HCT116 (cell line): ENCODE measurements around the gene DUS3L. TPM values are rescaled to one million over a fixed set of nuclear protein-coding genes. Genes with fewer than 3 reads are reported as not detected.
"Not testable (repeated sequence)": the region's sequence is repeated elsewhere in the genome, so short reads cannot be mapped to it uniquely, and the experiment has no call there.

ENCODE experiments used
- ATAC-seq: fragments of 200-7000 bp; cut with Tn5 transposase; 2 replicates; pipeline ENCODE4 v1.9.1; 2020; ENCODE audit warnings: mild to moderate bottlenecking, moderate library complexity
- BruUV-seq: library from RNA; stranded (reverse); fragments of 400-500 nt; replicated peaks from 2 replicates; lab custom pipeline; 2021; lab: Mats Ljungman, UMichigan
- CTCF ChIA-PET: fragments of 300-600 bp; sonication (Branson Sonifier 250); formaldehyde crosslinking; loops from one replicate; lab custom pipeline; 2021; ENCODE audit warnings: antibody characterized with exemption; lab: Charles Lee
- POLR2A ChIA-PET: fragments of 300-600, 350-600 bp; sonication (Branson Sonifier 250); formaldehyde crosslinking; loops from one replicate; lab custom pipeline; 2021; ENCODE audit warnings: antibody characterized with exemption; lab: Charles Lee
- RAD21 ChIA-PET, 2 experiments: fragments of 300-600 bp; sonication (Branson Sonifier 250); formaldehyde crosslinking; loops; one replicate each; lab custom pipeline; 2023; ENCODE audit warnings: low total read pairs in 2 of 2; ENCODE audit not compliant: uncharacterized antibody in 2 of 2, unreplicated experiment in 2 of 2, low non-redundant PET in 1 of 2; lab: Charles Lee
- DNase-seq: peaks from one replicate; pipeline ENCODE4 v3.0.0-alpha.2; 2010; ENCODE audit warnings: low read depth, low spot score
- H2AFZ ChIP-seq: fragments of 200-600 bp; shearing (Covaris generic), sonication (generic); 2 replicates; pipeline ENCODE4 v1.6.1; 2017; ENCODE audit warnings: low read depth, mixed run types, mixed read lengths, antibody characterized with exemption, low read length; ENCODE audit not compliant: poor library complexity, severe bottlenecking
- H3K27ac ChIP-seq: 2 replicates; pipeline ENCODE4 v1.5.1; 2012; ENCODE audit warnings: low read depth, low read length
- H3K27me3 ChIP-seq: fragments of 200-600 bp; sonication (generic); 2 replicates; pipeline ENCODE4 v1.6.1; 2016; ENCODE audit warnings: mixed run types, low read length, mixed read lengths; ENCODE audit not compliant: insufficient read depth
- H3K36me3 ChIP-seq, 2 experiments: fragments of 200-500 bp in 1 of 2; fragments of 200-600 bp in 1 of 2; sonication (Bioruptor generic) in 1 of 2; sonication (generic) in 1 of 2; 2 replicates each; pipeline versions ENCODE4 v1.5.1 to v1.6.1; 2014 to 2016; ENCODE audit warnings: low read length in 2 of 2, inconsistent platforms in 1 of 2, mixed read lengths in 1 of 2, mixed run types in 1 of 2; ENCODE audit not compliant: insufficient read depth in 2 of 2, control insufficient read depth in 1 of 2
- H3K4me1 ChIP-seq, 2 experiments: fragments of 200-600 bp in 1 of 2; sonication (generic) in 1 of 2; 2 replicates each; pipeline versions ENCODE4 v1.5.1 to v1.6.1; 2012 to 2017; ENCODE audit warnings: low read length in 2 of 2, inconsistent platforms in 1 of 2, mild to moderate bottlenecking in 1 of 2, mixed read lengths in 1 of 2, mixed run types in 1 of 2, moderate library complexity in 1 of 2; ENCODE audit not compliant: insufficient read depth in 2 of 2, control insufficient read depth in 1 of 2
- H3K4me2 ChIP-seq: fragments of 200-600 bp; sonication (generic); 2 replicates; pipeline ENCODE4 v1.6.1; 2017; ENCODE audit warnings: mixed run types, low read length, mixed read lengths
- H3K4me3 ChIP-seq, 2 experiments: fragments of 200-600 bp in 1 of 2; sonication (generic) in 1 of 2; replicated peaks in 1 of 2; 2 replicates each; pipeline ENCODE4 v1.5.1; 2011 to 2016; ENCODE audit warnings: low read length in 2 of 2, control low read depth in 1 of 2, low read depth in 1 of 2, mild to moderate bottlenecking in 1 of 2, mixed read lengths in 1 of 2, mixed run types in 1 of 2
- H3K79me2 ChIP-seq: fragments of 200-600 bp; sonication (generic); 2 replicates; pipeline ENCODE4 v1.6.1; 2017; ENCODE audit warnings: mild to moderate bottlenecking, mixed run types, low read length, moderate library complexity, mixed read lengths; ENCODE audit not compliant: insufficient read depth
- H3K9ac ChIP-seq: fragments of 200-600 bp; sonication (generic); 2 replicates; pipeline ENCODE4 v1.6.1; 2016; ENCODE audit warnings: low read length, mixed read lengths
- H3K9me2 ChIP-seq: fragments of 200-600 bp; sonication (generic), shearing (Covaris generic); 2 replicates; pipeline ENCODE4 v1.6.1; 2017; ENCODE audit warnings: mixed run types, mild to moderate bottlenecking, moderate library complexity; ENCODE audit not compliant: insufficient read depth
- H3K9me3 ChIP-seq, 2 experiments: fragments of 200-500 bp in 1 of 2; fragments of 200-600 bp in 1 of 2; sonication (Bioruptor generic) in 1 of 2; sonication (generic) in 1 of 2; 2 replicates each; pipeline ENCODE4 v1.6.1; 2014 to 2017; ENCODE audit warnings: low read length in 2 of 2, mixed read lengths in 2 of 2, inconsistent platforms in 1 of 2, low read depth in 1 of 2, mild to moderate bottlenecking in 1 of 2, mixed run types in 1 of 2, moderate library complexity in 1 of 2; ENCODE audit not compliant: control insufficient read depth in 1 of 2, insufficient read depth in 1 of 2
- H4K20me1 ChIP-seq: fragments of 200-600 bp; sonication (generic), shearing (Covaris generic); 2 replicates; pipeline ENCODE4 v1.6.1; 2017; ENCODE audit warnings: mixed run types, mild to moderate bottlenecking, moderate library complexity; ENCODE audit not compliant: insufficient read depth
- EGR1 ChIP-seq: IDR thresholded peaks from 2 replicates; pipeline ENCODE4 v1.6.1; 2012; ENCODE audit warnings: low read depth
- EZH2 ChIP-seq: fragments of 200-600 bp; sonication (generic); IDR thresholded peaks from 2 replicates; pipeline ENCODE4 v1.6.1; 2017; ENCODE audit warnings: antibody characterized with exemption, mixed run types
- RAD21 ChIP-seq: IDR thresholded peaks from 2 replicates; pipeline ENCODE4 v1.6.1; 2012; ENCODE audit warnings: low read depth, mild to moderate bottlenecking
- SRF ChIP-seq: IDR thresholded peaks from 2 replicates; pipeline ENCODE4 v1.6.1; 2012; ENCODE audit warnings: low read depth
- ZBTB33 ChIP-seq: IDR thresholded peaks from 2 replicates; pipeline ENCODE4 v1.6.1; 2011; ENCODE audit warnings: mild to moderate bottlenecking, low read length, moderate library complexity; ENCODE audit not compliant: insufficient replicate concordance; ENCODE audit errors: extremely low read depth
- ZNF274 ChIP-seq: fragments of 200-500 bp; sonication (Bioruptor generic); IDR thresholded peaks from 2 replicates; pipeline ENCODE4 v1.6.1; 2014; ENCODE audit warnings: mild to moderate bottlenecking, low read depth, low read length, inconsistent platforms
- intact Hi-C: fragments of 100-400 bp; cut with micrococcal nuclease; formaldehyde crosslinking; loops from 2 replicates; pipeline ENCODE4 v1.10.0; 2022
- total RNA-seq: library from RNA; stranded (reverse); gene quantifications from one replicate; pipeline ENCODE4 v1.2.1, GENCODE V29; 2021; ENCODE audit not compliant: unreplicated experiment

DUS3L gene
- total RNA-seq, 1 experiment from 2014 or later: 78.1 TPM

GRCh38 chr19:5749505-5749904 is 41.5 kb downstream of the DUS3L start:
- ChIA-PET CTCF (no interaction called here), POLR2A (no interaction called here), RAD21 (no interaction called here)
- no peaks in the 10 kb centered on the region for H3K4me1 ChIP-seq
- no peaks in the 10 kb centered on the region for H4K20me1 ChIP-seq
- no peak for TF ChIP-seq ZBTB33
- TF ChIP-seq ZNF274: no peak
- no peak for TF ChIP-seq EGR1
- no peak for TF ChIP-seq EZH2
- TF ChIP-seq RAD21: no peak
- TF ChIP-seq SRF: no peak
- no peak overlapping the region for H2AFZ ChIP-seq
- H3K27ac ChIP-seq: no peak overlapping the region
- intact Hi-C loops: no loop called here
- no peak overlapping the region for H3K9ac ChIP-seq
- H3K4me3 ChIP-seq: no peak overlapping the region
- H3K4me2 ChIP-seq: no peak overlapping the region
- DNase-seq: no peak
- no TSS peak for BruUV-seq
- no peak for ATAC-seq
- no peaks in the 10 kb centered on the region for H3K36me3 ChIP-seq
- no peaks in the 10 kb centered on the region for H3K9me2 ChIP-seq
- no peaks in the 10 kb centered on the region for H3K27me3 ChIP-seq
- no peaks in the 10 kb centered on the region for H3K79me2 ChIP-seq
- H3K9me3 ChIP-seq: no peaks in the 10 kb centered on the region

GRCh38 chr19:5748920-5749319 is 42.0 kb downstream of the DUS3L start:
- H3K79me2 ChIP-seq, H2AFZ ChIP-seq, H3K4me2 ChIP-seq, H4K20me1 ChIP-seq, intact Hi-C loops, ATAC-seq, DNase-seq, H3K27ac ChIP-seq, H3K4me1 ChIP-seq, H3K27me3 ChIP-seq, POLR2A ChIA-PET, H3K9me3 ChIP-seq, H3K9me2 ChIP-seq, RAD21 ChIA-PET, H3K9ac ChIP-seq, BruUV-seq, H3K4me3 ChIP-seq, H3K36me3 ChIP-seq: not testable (repeated sequence)
- CTCF ChIA-PET: interaction anchor here (0.7 to 0.9 kb wide), 2 partner anchors 29 to 55 kb away, joined by 3 to 7 read pairs; partner anchors contain the start of genes CATSPERD and LONP1

- H3K4me1 ChIP-seq, RAD21 ChIA-PET, CTCF ChIA-PET, DNase-seq, H3K9ac ChIP-seq, H3K79me2 ChIP-seq, H3K27me3 ChIP-seq, H3K9me2 ChIP-seq, H4K20me1 ChIP-seq, H3K4me3 ChIP-seq, H2AFZ ChIP-seq, H3K4me2 ChIP-seq, BruUV-seq, H3K27ac ChIP-seq, H3K36me3 ChIP-seq, ATAC-seq, intact Hi-C loops, H3K9me3 ChIP-seq: not testable (repeated sequence)
- POLR2A ChIA-PET: interaction anchor here (0.7 kb wide), 1 partner anchor 25 kb away, joined by 3 read pairs; the partner anchor contains the start of gene CATSPERD
Observed at GRCh38 chr19:5744999-5745398, 46.0 kb downstream of the DUS3L start.
